Common myeloid progenitor, CD34-positive (primary cell): Measurements from ENCODE around the gene SCFD1.

Source experiments
- CTCF ChIA-PET: fragments of 350-600 bp; sonication (Branson Sonifier 250); formaldehyde crosslinking; loops from one replicate; lab custom pipeline; 2021; ENCODE audit warnings: antibody characterized with exemption; lab: Charles Lee
- POLR2A ChIA-PET: fragments of 350-600 bp; sonication (Branson Sonifier 250); formaldehyde crosslinking; loops from one replicate; lab custom pipeline; 2021; ENCODE audit warnings: antibody characterized with exemption; lab: Charles Lee
- DNase-seq, 3 donors: peaks; one replicate each; pipeline versions ENCODE4 v3.0.0 to v3.0.0-alpha.2; 2013
- H3K27ac ChIP-seq, 2 experiments: 1 replicate in 1 of 2; 2 replicates in 1 of 2; pipeline ENCODE4 v1.7.0; 2013; ENCODE audit warnings: inconsistent platforms in 2 of 2, low read length in 2 of 2, mild to moderate bottlenecking in 2 of 2, low read depth in 1 of 2, moderate library complexity in 1 of 2; ENCODE audit not compliant: severe bottlenecking in 2 of 2, insufficient read depth in 1 of 2, poor library complexity in 1 of 2
- H3K27me3 ChIP-seq, 5 experiments: replicated peaks in 2 of 5; 1 replicate in 3 of 5; 2 replicates in 2 of 5; pipeline versions ENCODE4 v1.6.1 to v1.7.0; 2013; ENCODE audit warnings: low read length in 4 of 5, mild to moderate bottlenecking in 2 of 5, moderate library complexity in 2 of 5, inconsistent platforms in 1 of 5; ENCODE audit not compliant: insufficient read depth in 5 of 5, control insufficient read depth in 4 of 5
- H3K36me3 ChIP-seq, 4 experiments: 1 replicate in 2 of 4; 2 replicates in 2 of 4; pipeline versions ENCODE4 v1.6.1 to v1.7.0; 2013; ENCODE audit warnings: low read length in 3 of 4, control low read depth in 1 of 4, mild to moderate bottlenecking in 1 of 4; ENCODE audit not compliant: control insufficient read depth in 4 of 4, insufficient read depth in 4 of 4
- H3K4me1 ChIP-seq, 4 experiments: 1 replicate in 3 of 4; 2 replicates in 1 of 4; pipeline versions ENCODE4 v1.6.1 to v1.7.1; 2013; ENCODE audit warnings: low read length in 3 of 4, mild to moderate bottlenecking in 3 of 4, control low read depth in 1 of 4, inconsistent platforms in 1 of 4, moderate library complexity in 1 of 4; ENCODE audit not compliant: control insufficient read depth in 4 of 4, insufficient read depth in 4 of 4; ENCODE audit errors: control extremely low read depth in 1 of 4
- H3K4me3 ChIP-seq, 7 experiments: 1 replicate in 4 of 7; 2 replicates in 3 of 7; pipeline versions ENCODE4 v1.5.1 to v1.7.0; 2013; ENCODE audit warnings: mild to moderate bottlenecking in 7 of 7, low read length in 6 of 7, moderate library complexity in 6 of 7, inconsistent platforms in 2 of 7, low read depth in 2 of 7, control low read depth in 1 of 7; ENCODE audit not compliant: insufficient read depth in 4 of 7, control insufficient read depth in 1 of 7; ENCODE audit errors: extremely low read depth in 1 of 7
- H3K9me3 ChIP-seq, 5 experiments: 1 replicate in 4 of 5; 2 replicates in 1 of 5; pipeline versions ENCODE4 v1.6.1 to v1.7.1; 2013; ENCODE audit warnings: low read length in 4 of 5, mild to moderate bottlenecking in 2 of 5, inconsistent platforms in 1 of 5, low read depth in 1 of 5, moderate library complexity in 1 of 5; ENCODE audit not compliant: control insufficient read depth in 4 of 5, insufficient read depth in 2 of 5; ENCODE audit errors: control extremely low read depth in 1 of 5

SCFD1 gene

GRCh38 chr14:30779210-30779609 is 157.1 kb downstream of the SCFD1 start:
- CTCF ChIA-PET: no interaction called here

More at GRCh38 chr14:30779210-30779609, 157.1 kb downstream of the SCFD1 start:
- Histone ChIP-seq H3K27me3 (no peaks in the 10 kb centered on the region), H3K4me1 (no peaks in the 10 kb centered on the region), H3K9me3 (no peaks in the 10 kb centered on the region), H3K36me3 (no peaks in the 10 kb centered on the region), H3K4me3 (no peak overlapping the region), H3K27ac (no peak overlapping the region)
- DNase-seq: no peak
- POLR2A ChIA-PET: no interaction called here
